Urinary bladder (tissue), 4 donors: ENCODE results near the gene GAB1. TPM values are rescaled to one million over a fixed set of nuclear protein-coding genes. Genes with fewer than 3 reads are reported as not detected.

Experiments used
- DNase-seq: peaks from one replicate; pipeline ENCODE4 v3.0.0-alpha.2; 2015; ENCODE audit errors: extremely low spot score
- H3K27ac ChIP-seq: one replicate; pipeline ENCODE4 v1.5.1; 2013; ENCODE audit warnings: low read depth, mild to moderate bottlenecking, moderate library complexity
- H3K36me3 ChIP-seq: one replicate; pipeline ENCODE4 v1.6.1; 2013; ENCODE audit warnings: mild to moderate bottlenecking, moderate library complexity; ENCODE audit not compliant: insufficient read depth
- H3K4me1 ChIP-seq: one replicate; pipeline ENCODE4 v1.6.1; 2013; ENCODE audit warnings: mild to moderate bottlenecking, moderate library complexity; ENCODE audit not compliant: insufficient read depth
- H3K4me3 ChIP-seq: one replicate; pipeline ENCODE4 v1.5.1; 2013; ENCODE audit warnings: low read depth, low read length
- WGBS: extraction: QIAGEN DNeasy Blood & Tissue Kit; methylation state at CpG from one replicate; pipeline ENCODE4 v1.1.7; 2013; 5-methylcytosine and 5-hydroxymethylcytosine counted together
- polyA plus RNA-seq: library from polyadenylated mRNA; stranded (reverse); fragments of 200-250 nt; gene quantifications from one replicate; pipeline ENCODE4 v1.2.3, GENCODE V29; 2013
- total RNA-seq: library from RNA; depleted of rRNA; stranded (reverse); fragments of >200 nt; gene quantifications from one replicate; pipeline ENCODE4 v1.2.3, GENCODE V29; 2014
- donor health status: healthy with polysubstance abuse.
- donor health status: healthy.

The GAB1 gene
- total and polyA plus RNA-seq, 2 donors: 11.4 to 86.4 TPM

DNA sequence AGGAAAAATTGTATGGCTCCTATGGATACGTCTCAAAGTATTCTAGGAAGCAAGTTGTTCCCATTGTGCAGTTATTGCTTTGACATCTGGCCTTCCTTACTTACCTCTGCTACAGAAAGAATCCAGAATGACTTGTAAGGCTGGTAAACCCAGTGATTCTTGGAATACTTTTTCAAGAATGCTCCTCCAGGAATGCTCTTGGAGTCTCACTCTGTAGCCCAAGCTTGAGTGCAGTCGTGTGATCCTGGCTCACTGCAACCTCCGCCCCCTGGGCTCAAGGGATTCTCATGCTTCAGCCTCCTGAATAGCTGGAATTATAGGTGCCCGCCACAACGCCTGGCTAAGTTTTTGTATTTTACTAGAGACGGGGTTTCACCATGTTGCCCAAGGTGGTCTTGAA lies 38.1 kb downstream of the GAB1 start:
- 87% methylated on average over 6 of the region's 6 CpGs for WGBS
- H3K4me1 ChIP-seq: no peaks in the 10 kb centered on the region
- H3K36me3 ChIP-seq: no peaks in the 10 kb centered on the region

DNA sequence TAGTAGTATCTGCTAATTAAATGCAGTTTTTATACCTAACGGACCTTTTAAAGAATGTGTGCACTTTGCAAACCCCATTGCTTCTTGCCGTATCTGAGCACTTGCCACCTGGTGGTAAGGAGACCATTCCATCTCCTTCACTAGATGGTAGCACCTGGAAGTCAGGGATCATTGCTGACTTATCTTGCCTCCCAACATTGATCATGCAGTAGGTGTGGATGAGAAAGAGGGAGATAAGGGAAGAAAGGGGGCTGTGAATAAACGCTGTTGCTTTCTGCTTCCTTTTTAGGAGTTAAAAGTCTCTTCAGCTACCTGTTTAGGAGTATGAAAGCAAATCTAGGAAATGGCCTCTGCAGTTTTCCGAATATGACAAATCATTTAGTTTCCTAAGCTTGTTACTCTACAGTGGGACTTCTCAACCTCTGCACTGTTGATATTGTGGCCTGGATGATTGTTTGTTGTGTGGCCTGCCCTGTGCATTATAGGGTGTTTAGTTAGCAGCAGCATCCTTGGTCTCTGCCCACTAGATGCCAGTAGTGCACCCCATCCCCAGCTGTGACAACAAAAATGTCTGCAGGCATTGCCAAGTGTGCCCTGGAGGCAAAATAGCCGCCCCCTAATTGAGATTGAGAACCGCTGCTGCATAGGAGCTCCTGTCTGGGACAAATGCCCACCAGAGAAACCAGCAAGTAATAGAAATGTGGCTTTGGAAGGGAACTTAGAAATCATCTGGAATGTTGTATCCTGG lies 38.8 kb downstream of the GAB1 start:
- Histone ChIP-seq H3K4me3 (no peak overlapping the region), H3K27ac (no peak overlapping the region)

More for the DNA sequence above, 38.1 kb downstream of the GAB1 start:
- H3K4me3 ChIP-seq: no peak overlapping the region
- no peak for DNase-seq
- no peak overlapping the region for H3K27ac ChIP-seq

DNA sequence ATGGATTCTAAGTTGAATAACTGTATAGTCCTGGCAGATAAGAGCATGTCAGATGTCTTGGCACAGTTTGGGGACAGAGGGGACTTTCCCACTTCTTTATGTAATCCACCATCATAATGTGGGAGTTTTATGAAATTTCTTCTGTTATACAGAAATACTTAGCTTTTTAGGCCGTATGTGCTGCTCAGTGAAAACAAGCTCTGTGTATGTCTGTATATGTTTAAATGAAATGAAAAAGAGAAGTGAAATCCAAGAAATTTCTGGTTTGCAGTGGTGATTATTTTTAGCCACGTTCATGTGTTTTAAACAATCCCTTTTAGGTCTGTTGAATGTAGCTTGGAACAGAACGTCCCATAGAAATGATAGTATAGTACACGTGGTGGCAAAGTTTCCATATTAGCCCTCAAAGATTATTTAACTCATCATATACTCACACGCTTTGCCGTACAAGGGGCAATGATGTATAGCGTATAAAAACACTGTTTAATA lies 41.0 kb downstream of the GAB1 start:
- Histone ChIP-seq H3K4me1 (peaks cover 2% of the 10 kb centered on the region), H3K4me3 (no peak overlapping the region), H3K27ac (no peak overlapping the region), H3K36me3 (no peaks in the 10 kb centered on the region)
- 48% methylated on average over 7 of the region's 7 CpGs for WGBS
- no peak for DNase-seq

More for the DNA sequence above, 38.8 kb downstream of the GAB1 start:
- H3K36me3 ChIP-seq: no peaks in the 10 kb centered on the region
- DNase-seq: no peak
- H3K4me1 ChIP-seq: no peaks in the 10 kb centered on the region
- WGBS: 64% methylated on average over 6 of the region's 6 CpGs

DNA sequence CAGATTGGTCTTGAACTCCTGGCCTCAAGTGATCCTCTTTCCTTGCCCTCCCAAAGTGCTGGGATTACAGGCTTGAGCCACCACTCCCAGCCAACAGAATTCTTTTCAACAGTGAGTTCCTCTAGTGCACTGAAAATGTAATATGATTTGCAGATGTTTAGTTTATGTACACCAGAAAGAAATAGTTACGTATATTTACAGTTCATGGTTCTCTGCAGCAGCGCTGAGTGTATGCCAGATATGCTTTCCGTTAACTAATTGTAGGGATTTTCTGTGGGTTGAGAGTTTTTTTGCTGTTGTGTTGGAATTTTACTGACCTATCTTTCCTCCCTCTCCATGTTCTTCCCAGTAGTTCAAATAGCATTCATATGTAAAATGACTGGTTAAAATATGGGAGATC lies 44.0 kb downstream of the GAB1 start:
- Histone ChIP-seq H3K27ac (no peak overlapping the region), H3K4me3 (no peak overlapping the region), H3K4me1 (peaks cover 3% of the 10 kb centered on the region), H3K36me3 (no peaks in the 10 kb centered on the region)
- no peak for DNase-seq
- WGBS: 40% methylated on average over 3 of the region's 3 CpGs

DNA sequence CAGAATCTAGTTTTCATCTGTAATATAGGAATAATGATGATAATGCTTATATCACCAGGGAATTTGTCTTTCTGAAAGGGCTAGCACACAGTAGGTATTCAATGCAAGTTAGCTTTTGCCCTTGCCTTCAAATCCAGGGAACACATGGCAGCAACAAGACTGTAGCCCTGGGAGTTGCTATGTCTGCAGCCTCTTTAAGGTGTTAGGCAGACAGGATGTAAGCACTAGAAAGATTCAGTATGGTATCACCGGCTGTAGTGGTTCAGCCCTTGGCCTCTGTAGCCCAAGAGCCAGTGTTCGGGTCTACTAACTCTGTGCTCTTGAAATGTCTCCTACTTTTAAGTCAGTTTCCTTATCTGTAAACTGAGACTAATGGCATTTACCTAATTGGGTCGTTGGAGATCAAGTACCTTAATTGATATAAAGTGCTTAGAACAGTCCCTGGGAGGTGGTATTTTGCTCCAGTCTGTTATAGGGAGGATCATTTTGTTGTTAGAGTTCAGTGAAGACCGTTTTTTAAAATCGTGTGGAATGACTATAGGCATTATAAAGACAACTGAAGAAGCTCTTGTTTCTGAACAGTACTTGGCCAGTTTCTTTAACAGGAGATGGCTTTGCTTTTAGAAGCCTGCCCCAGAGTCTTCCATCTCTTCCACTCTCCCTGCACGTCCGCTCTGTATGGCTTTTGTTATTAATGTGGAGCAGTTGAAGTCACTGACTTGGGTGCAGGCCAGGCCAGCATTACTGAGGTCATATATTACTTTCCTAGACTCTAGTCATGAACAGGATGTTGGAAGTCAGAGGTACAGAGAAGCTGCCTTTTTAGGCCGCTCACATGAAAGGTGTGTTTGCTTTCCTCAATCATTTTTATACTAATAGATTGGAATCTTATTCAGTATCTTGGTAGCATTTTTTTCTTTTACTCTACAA lies 44.8 kb downstream of the GAB1 start:
- 21% methylated on average over 8 of the region's 8 CpGs for WGBS
- Histone ChIP-seq H3K36me3 (no peaks in the 10 kb centered on the region), H3K4me3 (no peak overlapping the region), H3K27ac (peak overlapping the region; percentile 15), H3K4me1 (peaks cover 3% of the 10 kb centered on the region)
- DNase-seq: peak; percentile 85

DNA sequence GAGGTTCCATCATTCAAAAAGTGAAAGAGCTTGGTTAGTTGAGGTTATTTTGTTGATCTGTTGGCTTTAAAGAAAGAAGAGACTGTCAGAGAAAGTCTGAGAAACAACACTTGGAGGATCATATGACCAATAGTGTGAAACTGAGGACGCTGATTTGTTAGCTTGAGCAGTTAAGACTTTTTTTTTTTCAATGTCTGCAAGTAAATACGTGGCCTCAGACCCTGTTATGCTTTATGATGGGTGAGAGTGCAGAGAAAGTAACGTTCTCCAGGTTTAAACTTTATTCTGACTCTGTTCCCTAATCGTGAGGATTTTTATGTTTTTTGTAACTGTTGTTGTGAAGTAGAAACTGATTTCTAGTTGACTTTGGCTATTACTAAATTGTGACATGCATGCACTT lies 45.9 kb downstream of the GAB1 start:
- Histone ChIP-seq H3K4me1 (peaks cover 3% of the 10 kb centered on the region), H3K27ac (peak overlapping the region; percentile 30), H3K4me3 (no peak overlapping the region), H3K36me3 (no peaks in the 10 kb centered on the region)
- WGBS: 9% methylated on average over 4 of the region's 4 CpGs
- DNase-seq: no peak

DNA sequence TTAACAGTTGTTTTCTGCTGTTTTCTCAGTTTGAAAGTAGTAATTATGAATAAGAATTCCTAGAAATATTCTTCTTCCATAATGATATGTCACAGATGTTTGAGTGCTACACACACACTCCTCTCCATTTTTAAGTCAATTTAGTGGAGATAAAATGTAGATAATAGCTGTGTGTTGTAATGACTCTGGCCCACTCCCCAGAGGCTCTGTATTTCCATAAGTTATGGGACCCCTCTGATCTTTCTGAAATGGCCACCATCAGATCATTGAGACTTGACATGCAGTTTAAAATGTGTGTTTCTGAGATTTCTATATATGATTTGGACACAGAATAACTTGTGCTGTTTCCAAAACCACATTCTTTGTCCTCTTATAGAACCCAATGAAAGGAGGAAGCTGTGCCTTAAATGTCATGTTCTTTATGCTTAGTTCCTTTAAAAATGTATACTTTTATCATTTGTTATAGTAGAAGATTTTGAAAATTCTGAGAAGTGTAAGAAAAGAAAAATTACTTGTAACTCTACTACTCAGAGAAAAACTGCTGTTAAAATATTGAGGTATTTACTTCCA lies 46.4 kb downstream of the GAB1 start:
- Histone ChIP-seq H3K27ac (no peak overlapping the region), H3K4me1 (peaks cover 3% of the 10 kb centered on the region), H3K36me3 (no peaks in the 10 kb centered on the region), H3K4me3 (no peak overlapping the region)
- DNase-seq: no peak

DNA sequence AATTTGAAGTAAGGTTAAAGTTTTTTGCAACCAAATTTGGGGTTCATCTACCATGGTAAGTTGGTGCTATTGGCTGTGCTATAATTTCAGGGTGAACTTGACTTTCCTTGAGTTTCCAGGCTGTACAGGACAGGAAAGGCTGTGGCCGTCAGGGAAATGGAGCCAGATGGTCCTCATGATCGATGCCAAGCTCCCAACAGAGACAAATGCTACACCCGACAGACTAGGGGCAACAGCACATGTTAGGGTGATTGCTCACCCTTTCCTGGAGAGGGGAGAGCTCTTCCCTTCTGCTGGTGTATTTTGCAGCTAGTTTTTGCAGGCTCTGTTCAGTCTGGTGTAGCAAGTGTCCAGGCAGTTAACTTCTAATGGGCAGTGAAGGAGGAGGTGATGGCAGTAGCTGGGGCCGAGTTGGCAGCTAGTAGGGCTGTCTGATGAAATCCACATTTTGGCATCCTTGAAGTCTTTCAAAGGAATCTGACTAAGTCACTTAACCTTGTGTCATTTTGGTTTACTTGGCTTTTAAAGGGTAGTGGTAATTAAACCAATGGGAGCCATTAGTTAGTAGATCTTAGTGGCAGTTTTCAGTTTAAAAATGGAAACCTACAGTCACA lies 47.8 kb downstream of the GAB1 start:
- H3K36me3 ChIP-seq: no peaks in the 10 kb centered on the region
- no peak for DNase-seq
- no peak overlapping the region for H3K4me3 ChIP-seq
- 63% methylated on average over 4 of the region's 4 CpGs for WGBS
- peaks cover 3% of the 10 kb centered on the region for H3K4me1 ChIP-seq
- H3K27ac ChIP-seq: no peak overlapping the region

DNA sequence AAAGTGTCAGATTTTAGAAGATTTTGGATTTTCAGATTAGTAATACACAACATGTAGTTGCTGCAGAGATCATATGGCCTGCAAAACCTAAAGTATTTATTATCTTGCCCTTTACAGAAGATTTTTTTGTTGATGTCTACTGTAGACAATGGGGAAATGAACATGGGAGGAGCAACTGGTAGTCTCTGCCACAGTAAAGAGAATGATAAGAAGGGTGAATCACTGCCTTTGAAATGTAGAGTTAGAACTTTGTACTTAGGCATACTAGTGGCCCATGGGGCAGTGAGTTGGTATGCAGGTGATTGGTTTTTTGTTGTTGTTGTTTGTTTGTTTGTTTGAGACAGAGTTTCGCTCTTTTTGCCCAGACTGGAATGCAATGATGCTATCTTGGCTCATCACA lies 50.1 kb downstream of the GAB1 start:
- H3K4me1 ChIP-seq: peaks cover 1% of the 10 kb centered on the region
- DNase-seq: no peak
- H3K36me3 ChIP-seq: no peaks in the 10 kb centered on the region
- no peak overlapping the region for H3K27ac ChIP-seq
- 93% methylated on average over 1 of the region's 1 CpG for WGBS
- no peak overlapping the region for H3K4me3 ChIP-seq

DNA sequence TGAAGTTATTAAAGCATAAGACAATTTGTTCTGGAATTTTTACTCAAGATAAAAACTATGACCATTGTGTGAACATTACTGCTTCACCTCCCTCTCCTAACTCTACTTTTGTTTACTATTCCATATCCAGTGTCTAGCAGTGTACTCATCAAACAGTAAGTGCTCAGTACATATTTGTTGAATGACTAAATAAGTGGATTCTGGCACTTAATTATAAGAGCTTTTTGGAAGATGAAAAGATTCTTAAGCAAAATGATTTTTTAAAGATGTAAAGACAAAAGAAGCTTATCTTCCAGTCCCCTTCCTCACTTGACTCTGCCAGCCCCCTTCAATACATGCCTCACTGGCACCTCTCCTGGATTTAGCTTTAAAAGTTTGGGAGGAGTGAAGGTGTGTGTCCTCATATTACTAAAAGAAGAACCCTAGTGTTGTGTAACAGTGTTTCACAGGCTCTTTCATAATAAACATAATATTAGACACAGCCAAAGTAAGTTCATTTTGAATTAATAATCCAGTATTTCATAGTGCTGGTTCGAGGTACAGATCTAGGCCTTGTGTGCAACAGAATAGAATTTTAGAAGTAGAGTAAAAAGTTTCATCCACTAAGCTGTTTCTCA lies 53.0 kb downstream of the GAB1 start:
- H3K4me1 ChIP-seq: no peaks in the 10 kb centered on the region
- no peaks in the 10 kb centered on the region for H3K36me3 ChIP-seq
- WGBS: 76% methylated on average over 1 of the region's 1 CpG
- DNase-seq: no peak
- no peak overlapping the region for H3K4me3 ChIP-seq
- no peak overlapping the region for H3K27ac ChIP-seq

DNA sequence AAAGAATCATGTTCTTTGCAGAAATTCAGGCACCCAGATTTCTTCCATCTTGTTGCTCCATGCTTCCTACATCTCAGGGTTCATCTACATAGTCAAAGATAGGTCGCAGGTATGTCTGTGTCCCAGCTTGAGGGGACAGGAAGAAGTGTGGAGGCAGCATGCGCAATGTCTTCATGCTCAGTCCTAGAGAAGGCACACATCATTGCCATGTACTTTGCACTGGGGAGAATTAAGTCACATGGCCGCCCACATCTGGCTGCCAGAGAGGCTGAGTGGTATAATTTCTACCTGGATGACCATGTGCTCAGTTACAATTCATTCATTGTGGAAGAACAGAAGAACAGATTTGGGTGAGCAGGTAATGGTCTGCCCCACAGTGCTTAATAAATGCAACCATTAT lies 54.1 kb downstream of the GAB1 start:
- 94% methylated on average over 3 of the region's 3 CpGs for WGBS
- no peak for DNase-seq
- Histone ChIP-seq H3K4me3 (no peak overlapping the region), H3K36me3 (no peaks in the 10 kb centered on the region), H3K27ac (no peak overlapping the region), H3K4me1 (no peaks in the 10 kb centered on the region)

DNA sequence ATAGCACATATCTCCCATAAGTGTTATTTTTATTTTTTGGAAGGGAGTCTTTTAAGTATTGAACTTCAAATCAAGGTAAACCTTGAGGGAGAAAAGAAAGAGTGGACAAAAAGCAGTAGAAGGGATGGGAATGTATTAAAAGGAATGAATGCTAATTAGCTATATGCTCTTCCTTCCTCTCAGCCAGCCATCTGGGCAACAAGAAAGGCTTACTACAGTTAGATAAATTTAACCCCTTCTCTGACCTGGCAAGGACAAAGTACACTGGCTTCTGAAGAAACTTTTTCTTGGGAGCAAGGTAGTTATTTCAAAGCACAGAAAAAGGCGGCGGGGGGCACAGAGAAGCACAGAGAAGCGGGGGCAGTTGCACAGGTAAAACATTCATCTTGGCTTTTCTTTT lies 54.6 kb downstream of the GAB1 start:
- Histone ChIP-seq H3K4me3 (no peak overlapping the region), H3K36me3 (no peaks in the 10 kb centered on the region), H3K27ac (no peak overlapping the region), H3K4me1 (no peaks in the 10 kb centered on the region)
- 87% methylated on average over 3 of the region's 3 CpGs for WGBS
- no peak for DNase-seq

DNA sequence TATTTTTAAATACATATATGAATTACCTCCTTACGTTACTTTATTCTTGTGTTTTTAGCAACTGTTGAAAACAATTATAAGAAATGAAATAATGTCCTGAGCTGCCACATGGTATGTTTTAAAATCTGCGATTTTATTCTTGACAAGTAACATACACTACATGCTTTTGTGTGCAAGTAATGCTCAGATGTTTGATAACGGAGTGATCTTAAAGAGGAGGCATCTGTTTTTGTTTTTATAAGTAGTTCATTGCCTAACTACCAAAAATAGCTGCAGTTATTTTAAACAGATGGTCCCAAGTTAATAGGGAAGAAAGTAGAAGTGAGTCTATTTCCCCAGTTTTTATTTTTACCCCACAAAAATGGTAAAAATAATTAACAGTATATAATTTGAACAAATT lies 55.2 kb downstream of the GAB1 start:
- DNase-seq: no peak
- no peaks in the 10 kb centered on the region for H3K36me3 ChIP-seq
- no peaks in the 10 kb centered on the region for H3K4me1 ChIP-seq
- H3K27ac ChIP-seq: no peak overlapping the region
- WGBS: 13% methylated on average over 3 of the region's 3 CpGs
- H3K4me3 ChIP-seq: no peak overlapping the region
